H9 (cell line): Measurements from ENCODE around the gene RFPL2. TPM values are rescaled to one million over a fixed set of nuclear protein-coding genes. Genes with fewer than 3 reads are reported as not detected.
A peak's percentile ranks its signal among the peaks of the same experiment; 100 is the strongest.

Source experiments
- DNase-seq: peaks from one replicate; pipeline ENCODE4 v3.0.0-alpha.2; 2017
- H2AFZ ChIP-seq: one replicate; pipeline ENCODE4 v1.6.1; 2013; ENCODE audit warnings: mild to moderate bottlenecking, low read length, control low read depth, moderate library complexity
- H2AK5ac ChIP-seq: 2 replicates; pipeline ENCODE4 v1.6.1; 2013; ENCODE audit warnings: low read length, control low read depth, mixed read lengths; ENCODE audit not compliant: insufficient read length
- H2BK120ac ChIP-seq: one replicate; pipeline ENCODE4 v1.6.1; 2013; ENCODE audit warnings: low read depth, mild to moderate bottlenecking, low read length, control low read depth, inconsistent platforms; ENCODE audit not compliant: poor library complexity, severe bottlenecking
- H2BK12ac ChIP-seq: 2 replicates; pipeline ENCODE4 v1.6.1; 2013; ENCODE audit warnings: low read length, control low read depth, mixed read lengths, low read depth; ENCODE audit not compliant: insufficient read length
- H2BK15ac ChIP-seq: 2 replicates; pipeline ENCODE4 v1.6.1; 2013; ENCODE audit warnings: low read depth, low read length, control low read depth
- H2BK20ac ChIP-seq: one replicate; pipeline ENCODE4 v1.6.1; 2013; ENCODE audit warnings: low read depth, mild to moderate bottlenecking, low read length, control low read depth, inconsistent platforms; ENCODE audit not compliant: poor library complexity, severe bottlenecking
- H2BK5ac ChIP-seq: 2 replicates; pipeline ENCODE4 v1.6.1; 2013; ENCODE audit warnings: low read length, control low read depth, mixed read lengths; ENCODE audit not compliant: insufficient read length
- H3K14ac ChIP-seq: 2 replicates; pipeline ENCODE4 v1.6.1; 2013; ENCODE audit warnings: low read length, control low read depth; ENCODE audit not compliant: insufficient read depth
- H3K18ac ChIP-seq: 2 replicates; pipeline ENCODE4 v1.6.1; 2013; ENCODE audit warnings: low read depth, mild to moderate bottlenecking, mixed read lengths, low read length, control low read depth; ENCODE audit not compliant: insufficient read length
- H3K23ac ChIP-seq: 2 replicates; pipeline ENCODE4 v1.6.1; 2013; ENCODE audit warnings: low read length, control low read depth, mixed read lengths, low read depth; ENCODE audit not compliant: insufficient read length
- H3K23me2 ChIP-seq: 2 replicates; pipeline ENCODE4 v1.6.1; 2013; ENCODE audit warnings: low read depth, mild to moderate bottlenecking, mixed read lengths, low read length, control low read depth; ENCODE audit not compliant: insufficient read length, poor library complexity, severe bottlenecking
- H3K27ac ChIP-seq: 2 replicates; pipeline ENCODE4 v1.5.1; 2013; ENCODE audit warnings: low read length, control low read depth, mixed read lengths, low read depth; ENCODE audit not compliant: insufficient read length
- H3K27me3 ChIP-seq: 2 replicates; pipeline ENCODE4 v1.6.1; 2013; ENCODE audit warnings: low read length, control low read depth, inconsistent platforms; ENCODE audit not compliant: insufficient read depth
- H3K4ac ChIP-seq: 2 replicates; pipeline ENCODE4 v1.6.1; 2013; ENCODE audit warnings: low read depth, mild to moderate bottlenecking, control low read depth, inconsistent platforms, low read length, moderate library complexity
- H3K4me1 ChIP-seq: 2 replicates; pipeline ENCODE4 v1.6.1; 2013; ENCODE audit warnings: low read length, control low read depth, inconsistent platforms; ENCODE audit not compliant: insufficient read depth
- H3K4me2 ChIP-seq: 2 replicates; pipeline ENCODE4 v1.6.1; 2013; ENCODE audit warnings: low read length, control low read depth, mixed read lengths; ENCODE audit not compliant: insufficient read length, insufficient read depth
- H3K56ac ChIP-seq: 2 replicates; pipeline ENCODE4 v1.6.1; 2013; ENCODE audit warnings: low read depth, mild to moderate bottlenecking, mixed read lengths, low read length, control low read depth; ENCODE audit not compliant: insufficient read length
- H3K79me1 ChIP-seq: 2 replicates; pipeline ENCODE4 v1.6.1; 2013; ENCODE audit warnings: low read depth, mild to moderate bottlenecking, moderate library complexity, low read length, control low read depth, inconsistent platforms; ENCODE audit not compliant: insufficient read depth, poor library complexity, severe bottlenecking
- H3K79me2 ChIP-seq: 2 replicates; pipeline ENCODE4 v1.6.1; 2013; ENCODE audit warnings: low read length, control low read depth, inconsistent platforms; ENCODE audit not compliant: insufficient read depth
- H3K9ac ChIP-seq: 2 replicates; pipeline ENCODE4 v1.6.1; 2013; ENCODE audit warnings: low read length, control low read depth, mixed read lengths; ENCODE audit not compliant: insufficient read length; ENCODE audit errors: extremely low read depth
- H3K9me3 ChIP-seq: one replicate; pipeline ENCODE4 v1.6.1; 2013; ENCODE audit warnings: low read depth, low read length, inconsistent platforms; ENCODE audit not compliant: control insufficient read depth
- H3T11ph ChIP-seq: one replicate; pipeline ENCODE4 v1.6.1; 2013; ENCODE audit warnings: mild to moderate bottlenecking, low read length, control low read depth, inconsistent platforms
- H4K20me1 ChIP-seq: one replicate; pipeline ENCODE4 v1.6.1; 2013; ENCODE audit not compliant: control insufficient read depth, insufficient read length, insufficient read depth
- H4K5ac ChIP-seq: 2 replicates; pipeline ENCODE4 v1.6.1; 2013; ENCODE audit warnings: low read depth, mild to moderate bottlenecking, mixed read lengths, low read length, control low read depth; ENCODE audit not compliant: insufficient read length
- H4K8ac ChIP-seq: replicated peaks from 2 replicates; pipeline ENCODE4 v1.6.1; 2013; ENCODE audit warnings: low read length, control low read depth, mixed read lengths, low read depth; ENCODE audit not compliant: insufficient read length
- H4K91ac ChIP-seq: 2 replicates; pipeline ENCODE4 v1.6.1; 2013; ENCODE audit warnings: low read depth, mild to moderate bottlenecking, moderate library complexity, mixed read lengths, low read length, control low read depth; ENCODE audit not compliant: insufficient read length
- H3K27ac Mint-ChIP-seq, 3 experiments: 2 replicates in 2 of 3; 3 replicates in 1 of 3; pipeline ENCODE4 v1.8.0; 2020 to 2021; ENCODE audit warnings: mixed read lengths in 3 of 3, mild to moderate bottlenecking in 1 of 3, moderate library complexity in 1 of 3
- H3K27me3 Mint-ChIP-seq: 2 replicates; pipeline ENCODE4 v1.8.0; 2021; ENCODE audit warnings: low read depth, mild to moderate bottlenecking, moderate library complexity, mixed read lengths
- H3K36me3 Mint-ChIP-seq, 3 experiments: 2 replicates in 2 of 3; 3 replicates in 1 of 3; pipeline ENCODE4 v1.8.0; 2020 to 2021; ENCODE audit warnings: low read depth in 3 of 3, mixed read lengths in 3 of 3; ENCODE audit not compliant: insufficient read depth in 1 of 3
- H3K4me1 Mint-ChIP-seq, 2 experiments: 2 replicates each; pipeline ENCODE4 v1.8.0; 2020; ENCODE audit warnings: mixed read lengths in 2 of 2
- H3K4me3 Mint-ChIP-seq, 2 experiments: 2 replicates in 1 of 2; 3 replicates in 1 of 2; pipeline ENCODE4 v1.8.0; 2020 to 2021; ENCODE audit warnings: mild to moderate bottlenecking in 2 of 2, mixed read lengths in 2 of 2, moderate library complexity in 1 of 2
- H3K9me3 Mint-ChIP-seq, 2 experiments: 2 replicates in 1 of 2; 3 replicates in 1 of 2; pipeline ENCODE4 v1.8.0; 2020; ENCODE audit warnings: mild to moderate bottlenecking in 2 of 2, mixed read lengths in 2 of 2, moderate library complexity in 1 of 2
- WGBS: extraction: QIAGEN DNeasy Blood & Tissue Kit; methylation state at CpG from one replicate; pipeline ENCODE4 v1.1.7; 2013; ENCODE audit warnings: missing lambda C conversion rate, low lambda C conversion rate, mixed read lengths; ENCODE audit not compliant: insufficient read length; ENCODE audit errors: extremely low coverage; 5-methylcytosine and 5-hydroxymethylcytosine counted together
- total RNA-seq: library from RNA; stranded (reverse); gene quantifications from 2 replicates; pipeline ENCODE4 v1.2.1, GENCODE V29; 2021
- TF ChIP-seq, protein P1 (sequence below): fragments of 200-600 bp; sonication (generic); conservative IDR thresholded peaks from 3 replicates; pipeline ENCODE4 v1.8.0; 2021; ENCODE audit warnings: antibody characterized with exemption, mild to moderate bottlenecking

RFPL2 gene
- total RNA-seq, 1 experiment from 2014 or later, result not detected

DNA sequence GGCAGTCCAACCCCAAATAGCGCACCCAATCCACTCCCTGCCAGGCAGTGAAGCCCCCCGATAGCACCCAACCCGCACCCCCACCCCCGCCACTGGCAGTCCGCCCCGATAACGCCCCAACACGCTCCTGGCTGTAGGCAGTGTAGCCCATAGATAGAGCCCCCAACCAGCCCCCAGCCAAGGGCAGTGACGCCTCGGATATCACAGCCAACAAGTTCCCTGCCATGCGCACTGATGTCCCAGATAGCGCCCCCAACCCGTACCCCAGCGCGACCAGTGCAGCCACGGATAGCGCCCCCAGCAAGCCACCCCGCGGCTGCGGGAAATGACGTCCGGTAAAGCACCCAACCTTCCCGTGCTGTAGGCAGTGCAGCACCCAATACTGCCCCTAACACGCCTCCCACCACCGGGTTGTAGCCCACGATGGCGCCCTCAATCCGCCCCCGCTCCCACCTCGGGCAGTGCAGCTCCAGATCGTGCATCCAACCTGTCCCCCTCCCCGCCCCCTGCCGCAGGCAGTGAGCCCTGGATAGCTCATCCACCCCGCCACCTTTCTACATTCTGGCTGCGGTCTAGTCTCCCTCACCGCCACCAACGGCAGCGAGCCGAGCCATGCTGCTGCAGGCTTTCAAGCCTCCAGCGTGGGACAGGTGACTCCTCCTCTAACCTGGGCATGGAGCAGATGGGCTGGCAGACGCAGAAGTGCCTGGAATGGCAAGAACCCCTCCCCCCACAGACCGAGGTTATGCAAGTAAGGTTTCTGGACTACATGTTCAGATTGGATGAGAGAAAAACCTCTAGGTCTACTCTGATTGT lies 625 bp downstream of the RFPL2 start:
- peak overlapping the region; percentile 79 for H3K4me2 ChIP-seq
- H2BK5ac ChIP-seq, result no peak overlapping the region
- peaks cover 13% of the 10 kb centered on the region for H3K23me2 ChIP-seq
- Mint-ChIP-seq H3K36me3 (no peaks in the 10 kb centered on the region), H3K9me3 (no peaks in the 10 kb centered on the region), H3K27ac (no peak overlapping the region), H3K4me3 (peak overlapping the region; percentile 69 to 89), H3K27me3 (peaks cover 85% of the 10 kb centered on the region), H3K4me1 (peaks cover 21 to 40% of the 10 kb centered on the region in 2 experiments)
- H2BK20ac ChIP-seq, result no peak overlapping the region
- H3K23ac ChIP-seq, result no peak overlapping the region
- no peak overlapping the region for H2BK120ac ChIP-seq
- no peak overlapping the region for H3K4ac ChIP-seq
- H3K79me1 ChIP-seq, result no peaks in the 10 kb centered on the region
- H3K27ac ChIP-seq, result no peak overlapping the region
- no peak overlapping the region for H4K5ac ChIP-seq
- no peaks in the 10 kb centered on the region for H4K20me1 ChIP-seq
- H3T11ph ChIP-seq, result no peak overlapping the region
- TF ChIP-seq, protein P1, sequence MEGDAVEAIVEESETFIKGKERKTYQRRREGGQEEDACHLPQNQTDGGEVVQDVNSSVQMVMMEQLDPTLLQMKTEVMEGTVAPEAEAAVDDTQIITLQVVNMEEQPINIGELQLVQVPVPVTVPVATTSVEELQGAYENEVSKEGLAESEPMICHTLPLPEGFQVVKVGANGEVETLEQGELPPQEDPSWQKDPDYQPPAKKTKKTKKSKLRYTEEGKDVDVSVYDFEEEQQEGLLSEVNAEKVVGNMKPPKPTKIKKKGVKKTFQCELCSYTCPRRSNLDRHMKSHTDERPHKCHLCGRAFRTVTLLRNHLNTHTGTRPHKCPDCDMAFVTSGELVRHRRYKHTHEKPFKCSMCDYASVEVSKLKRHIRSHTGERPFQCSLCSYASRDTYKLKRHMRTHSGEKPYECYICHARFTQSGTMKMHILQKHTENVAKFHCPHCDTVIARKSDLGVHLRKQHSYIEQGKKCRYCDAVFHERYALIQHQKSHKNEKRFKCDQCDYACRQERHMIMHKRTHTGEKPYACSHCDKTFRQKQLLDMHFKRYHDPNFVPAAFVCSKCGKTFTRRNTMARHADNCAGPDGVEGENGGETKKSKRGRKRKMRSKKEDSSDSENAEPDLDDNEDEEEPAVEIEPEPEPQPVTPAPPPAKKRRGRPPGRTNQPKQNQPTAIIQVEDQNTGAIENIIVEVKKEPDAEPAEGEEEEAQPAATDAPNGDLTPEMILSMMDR, result 0 out of 3 replicates have a peak, but pooled peaks have one; percentile 14
- no peak overlapping the region for H2BK15ac ChIP-seq
- no peak overlapping the region for H3K14ac ChIP-seq
- H3K56ac ChIP-seq, result no peak overlapping the region
- no CpG with 5 or more reads among the region's 42 CpGs for WGBS
- no peak overlapping the region for H4K8ac ChIP-seq
- no peak overlapping the region for H4K91ac ChIP-seq
- no peak overlapping the region for H2BK12ac ChIP-seq
- no peak overlapping the region for H2AK5ac ChIP-seq
- H3K18ac ChIP-seq, result no peak overlapping the region
- H3K79me2 ChIP-seq, result no peaks in the 10 kb centered on the region
- no peaks in the 10 kb centered on the region for H3K9me3 ChIP-seq
- H3K9ac ChIP-seq, result no peak overlapping the region
- peaks cover 8% of the 10 kb centered on the region; the same call in 1 of the 2 replicates for H3K27me3 ChIP-seq
- no peaks in the 10 kb centered on the region; the same call in 1 of the 2 replicates for H3K4me1 ChIP-seq
- peak; percentile 66 for DNase-seq
- no peak overlapping the region for H2AFZ ChIP-seq
